CD4-positive, CD25-positive, alpha-beta regulatory T cell (primary cell): ENCODE results near the gene GDPGP1. TPM values are rescaled to one million over a fixed set of nuclear protein-coding genes. Genes with fewer than 3 reads are reported as not detected.
"Not testable (repeated sequence)": the region's sequence is repeated elsewhere in the genome, so short reads cannot be mapped to it uniquely, and the experiment has no call there.

Experiments used
- ATAC-seq, 2 donors: fragments of 150-1000 bp; cut with Tn5 transposase; one replicate each; pipeline ENCODE4 v1.10.0; 2021; ENCODE audit warnings: low read depth in 2 of 2, moderate number of reproducible peaks in 2 of 2, moderate library complexity in 1 of 2
- DNase-seq, 3 donors: peaks; one replicate each; pipeline versions ENCODE4 v3.0.0 to v3.0.0-alpha.2; 2012 to 2022; ENCODE audit warnings: mixed read lengths in 1 of 3
- H3K27ac ChIP-seq: one replicate; pipeline ENCODE4 v1.7.0; 2013; ENCODE audit warnings: mild to moderate bottlenecking, low read length; ENCODE audit not compliant: insufficient read depth, poor library complexity, severe bottlenecking
- H3K27me3 ChIP-seq: one replicate; pipeline ENCODE4 v1.7.0; 2013; ENCODE audit warnings: low read length; ENCODE audit not compliant: control insufficient read depth, insufficient read depth
- H3K36me3 ChIP-seq: one replicate; pipeline ENCODE4 v1.7.0; 2013; ENCODE audit warnings: mild to moderate bottlenecking, low read length, moderate library complexity; ENCODE audit not compliant: control insufficient read depth, insufficient read depth
- H3K4me1 ChIP-seq: 2 replicates; pipeline ENCODE4 v1.7.0; 2013; ENCODE audit warnings: mild to moderate bottlenecking, low read length; ENCODE audit not compliant: insufficient read depth, control insufficient read depth, poor library complexity, severe bottlenecking
- H3K4me3 ChIP-seq: one replicate; pipeline ENCODE4 v1.7.0; 2013; ENCODE audit warnings: low read depth, mild to moderate bottlenecking, low read length, moderate library complexity
- H3K9me3 ChIP-seq, 2 experiments: 1 replicate in 1 of 2; 2 replicates in 1 of 2; pipeline ENCODE4 v1.7.0; 2013; ENCODE audit warnings: low read length in 2 of 2, mild to moderate bottlenecking in 1 of 2, moderate library complexity in 1 of 2; ENCODE audit not compliant: control insufficient read depth in 2 of 2
- H3K27ac Mint-ChIP-seq, 3 donors: one replicate each; pipeline ENCODE4 v1.8.0; 2020 to 2022; ENCODE audit warnings: mild to moderate bottlenecking in 3 of 3, mixed read lengths in 3 of 3, moderate library complexity in 2 of 3
- H3K27me3 Mint-ChIP-seq: one replicate; pipeline ENCODE4 v1.8.0; 2022; ENCODE audit warnings: mild to moderate bottlenecking, mixed read lengths
- H3K36me3 Mint-ChIP-seq: one replicate; pipeline ENCODE4 v1.8.0; 2020; ENCODE audit warnings: mixed read lengths
- H3K4me1 Mint-ChIP-seq, 4 donors: one replicate each; pipeline ENCODE4 v1.8.0; 2020 to 2022; ENCODE audit warnings: mixed read lengths in 4 of 4, mild to moderate bottlenecking in 1 of 4
- H3K4me3 Mint-ChIP-seq, 4 donors: one replicate each; pipeline ENCODE4 v1.8.0; 2020 to 2022; ENCODE audit warnings: mild to moderate bottlenecking in 4 of 4, mixed read lengths in 4 of 4, moderate library complexity in 3 of 4
- H3K9me3 Mint-ChIP-seq, 7 donors: one replicate each; pipeline ENCODE4 v1.8.0; 2020 to 2022; ENCODE audit warnings: mixed read lengths in 7 of 7, mild to moderate bottlenecking in 3 of 7, moderate library complexity in 2 of 7
- polyA plus RNA-seq, 4 donors: library from polyadenylated mRNA; unstranded; fragments of 300-500 nt; fragmentation: Illumina TruSeq; gene quantifications; one replicate each; pipeline ENCODE4 v1.2.3, GENCODE V29; 2021
- total RNA-seq: library from RNA; stranded (reverse); gene quantifications from one replicate; pipeline ENCODE4 v1.2.3, GENCODE V29; 2022

Gene GDPGP1
- total and polyA plus RNA-seq, 5 donors from 2014 or later, result 0.84 to 3.3 (median 1.2) TPM

DNA sequence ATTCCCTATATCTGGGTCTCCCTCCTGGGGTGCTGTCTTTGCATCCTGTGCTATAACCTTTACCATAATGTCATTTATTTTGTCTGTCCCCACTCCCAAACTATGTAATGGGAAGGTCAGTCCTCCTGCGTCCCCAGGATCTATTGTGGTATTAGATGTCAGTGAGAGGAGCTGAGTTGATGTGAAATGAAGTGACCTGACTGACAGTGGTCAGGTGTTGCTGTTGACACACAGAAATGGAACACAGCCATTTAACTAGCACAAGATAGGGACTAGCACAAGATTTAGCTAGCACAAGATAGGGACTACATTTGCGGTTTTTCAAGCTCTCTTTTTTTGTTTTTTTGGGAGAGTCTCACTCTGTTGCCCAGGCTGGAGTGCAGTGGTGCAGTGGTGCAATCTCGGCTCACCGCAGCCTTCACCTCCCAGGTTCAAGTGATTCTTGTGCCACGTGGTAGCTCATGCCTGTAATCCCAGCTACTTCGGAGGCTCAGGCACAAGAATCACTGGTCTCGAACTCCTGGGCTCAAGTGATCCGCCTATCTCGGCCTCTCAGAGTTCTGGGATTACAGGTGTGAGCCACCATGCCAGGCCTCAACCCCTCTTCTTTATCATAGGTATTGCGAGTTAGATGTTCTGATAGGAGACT lies 36.6 kb downstream of the GDPGP1 start:
- no peaks in the 10 kb centered on the region for H3K9me3 ChIP-seq
- peak overlapping the region; percentile 34 to 95 (median 65) for H3K27ac Mint-ChIP-seq
- no peak for ATAC-seq
- H3K27ac ChIP-seq, result no peak overlapping the region
- no peak overlapping the region for H3K4me3 ChIP-seq
- H3K4me3 Mint-ChIP-seq, result peak overlapping the region in 3 of 4 donors; percentile 47 to 79 (median 72)
- no peaks in the 10 kb centered on the region for H3K27me3 Mint-ChIP-seq
- no peaks in the 10 kb centered on the region for H3K9me3 Mint-ChIP-seq
- DNase-seq, result no peak
- H3K36me3 Mint-ChIP-seq, result peaks cover 41% of the 10 kb centered on the region
- H3K4me1 ChIP-seq, result peaks cover 57% of the 10 kb centered on the region
- peaks cover 32 to 78% (median 51%) of the 10 kb centered on the region in 4 donors for H3K4me1 Mint-ChIP-seq
- peaks cover 47% of the 10 kb centered on the region for H3K36me3 ChIP-seq
- H3K27me3 ChIP-seq, result no peaks in the 10 kb centered on the region

DNA sequence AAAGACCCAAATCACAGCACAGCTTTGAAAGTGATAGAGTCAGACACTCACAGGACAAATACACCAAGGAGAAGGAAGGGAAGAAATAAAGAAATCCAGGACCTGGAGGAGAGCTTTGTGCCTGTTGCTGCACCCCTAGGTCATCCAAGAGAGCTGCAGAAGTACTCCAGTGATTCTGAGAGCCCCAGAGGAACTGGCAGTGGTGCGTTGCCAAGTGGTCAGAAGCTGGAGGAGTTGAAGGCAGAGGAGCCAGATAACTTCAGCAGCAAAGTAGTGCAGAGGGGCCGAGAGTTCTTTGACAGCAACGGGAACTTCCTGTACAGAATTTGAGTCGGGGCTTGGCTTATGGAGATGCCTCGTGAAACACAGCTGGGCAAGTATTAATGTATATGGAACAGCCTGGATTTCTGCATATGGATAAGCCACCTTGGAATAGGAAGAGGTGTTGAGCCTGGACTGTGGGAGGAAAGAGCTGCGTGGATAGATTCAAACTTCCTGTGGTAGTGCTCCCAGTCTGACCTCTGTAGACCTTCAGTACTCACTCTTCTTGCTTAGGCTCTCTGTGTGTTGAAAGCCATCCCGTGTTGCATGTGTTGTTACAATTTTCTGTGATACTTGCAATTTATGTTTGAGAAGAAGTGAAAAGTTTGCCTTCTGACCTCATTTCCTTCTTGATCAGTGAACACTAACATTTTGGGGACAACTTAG lies 37.6 kb downstream of the GDPGP1 start:
- Histone ChIP-seq H3K36me3 (peaks cover 48% of the 10 kb centered on the region), H3K4me3 (no peak overlapping the region), H3K27me3 (no peaks in the 10 kb centered on the region), H3K9me3 (no peaks in the 10 kb centered on the region), H3K4me1 (peaks cover 51% of the 10 kb centered on the region), H3K27ac (no peak overlapping the region)
- ATAC-seq (no peak), DNase-seq (no peak)
- Mint-ChIP-seq H3K9me3 (no peaks in the 10 kb centered on the region), H3K36me3 (peaks cover 45% of the 10 kb centered on the region), H3K4me3 (peak overlapping the region in 2 of 4 donors; percentile 5 to 32), H3K27ac (peak overlapping the region in 2 of 3 donors; percentile 10 to 64), H3K27me3 (no peaks in the 10 kb centered on the region), H3K4me1 (peaks cover 29 to 71% (median 48%) of the 10 kb centered on the region in 4 donors)

DNA sequence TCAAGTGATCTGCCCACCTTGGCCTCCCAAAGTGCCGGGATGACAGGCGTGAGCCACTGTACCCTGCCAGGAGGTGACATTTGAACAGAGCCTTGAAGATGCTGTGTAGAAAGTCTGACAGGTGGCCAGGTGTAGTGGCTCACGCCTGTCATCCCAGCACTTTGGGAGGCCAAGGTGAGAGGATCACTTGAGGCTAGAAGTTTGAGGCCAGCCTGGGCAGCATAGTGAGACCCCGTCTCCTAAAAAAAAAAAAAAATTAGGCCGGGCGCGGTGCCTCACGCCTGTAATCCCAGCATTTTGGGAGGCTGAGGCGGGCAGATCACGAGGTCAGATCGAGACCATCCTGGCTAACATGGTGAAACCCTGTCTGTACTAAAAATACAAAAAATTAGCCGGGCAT lies 44.5 kb downstream of the GDPGP1 start:
- H3K36me3 Mint-ChIP-seq, result peaks cover 16% of the 10 kb centered on the region
- H3K27ac ChIP-seq, H3K4me1 ChIP-seq, H3K27me3 Mint-ChIP-seq, H3K4me3 Mint-ChIP-seq, H3K4me3 ChIP-seq, H3K36me3 ChIP-seq, DNase-seq, H3K4me1 Mint-ChIP-seq, H3K9me3 Mint-ChIP-seq, ATAC-seq, H3K27ac Mint-ChIP-seq, H3K9me3 ChIP-seq, H3K27me3 ChIP-seq: not testable (repeated sequence)

DNA sequence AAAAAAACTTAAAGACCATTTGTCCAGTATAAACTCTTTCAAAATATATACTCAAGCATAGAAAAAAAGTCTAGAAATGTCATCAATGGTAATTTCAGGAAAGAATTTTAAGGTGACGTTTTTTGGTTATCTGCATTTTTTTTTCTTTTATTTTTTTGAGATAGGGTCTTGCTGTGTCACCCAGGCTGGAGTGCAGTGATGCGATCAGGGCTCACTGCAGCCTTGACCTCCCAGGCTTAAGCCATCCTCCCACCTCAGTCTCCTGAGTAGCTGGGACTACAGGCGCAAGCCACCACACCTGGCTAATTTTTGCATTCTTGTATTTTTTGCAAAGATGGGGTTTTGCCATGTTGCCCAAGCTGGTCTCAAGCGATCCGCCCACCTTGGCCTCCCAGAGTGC lies 46.7 kb downstream of the GDPGP1 start:
- H3K4me1 ChIP-seq, H3K36me3 ChIP-seq, H3K4me3 Mint-ChIP-seq, H3K9me3 Mint-ChIP-seq, H3K4me3 ChIP-seq, DNase-seq, H3K27me3 ChIP-seq, ATAC-seq, H3K27ac ChIP-seq, H3K27me3 Mint-ChIP-seq, H3K36me3 Mint-ChIP-seq, H3K27ac Mint-ChIP-seq, H3K4me1 Mint-ChIP-seq, H3K9me3 ChIP-seq: not testable (repeated sequence)

DNA sequence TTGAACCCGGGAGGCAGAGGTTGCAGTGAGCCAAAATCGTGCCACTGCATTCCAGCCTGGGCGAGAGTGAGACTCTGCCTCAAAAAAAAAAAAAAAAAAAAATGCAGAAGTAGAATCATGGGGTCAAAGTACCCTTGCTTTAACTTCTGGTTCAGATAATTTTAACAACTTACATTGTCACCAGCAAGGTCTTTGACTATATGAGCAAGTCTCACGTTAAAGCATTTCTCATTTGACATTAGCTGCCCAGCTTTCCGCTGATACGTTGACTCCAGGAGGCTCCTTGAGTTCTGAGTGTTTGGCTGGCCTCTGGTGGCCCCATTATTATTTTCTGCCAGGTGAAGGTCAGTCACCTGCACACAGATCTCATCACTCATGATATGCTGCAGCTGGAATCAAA lies 47.6 kb downstream of the GDPGP1 start:
- H3K4me1 Mint-ChIP-seq, H3K36me3 Mint-ChIP-seq, H3K4me3 ChIP-seq, H3K36me3 ChIP-seq, H3K27ac Mint-ChIP-seq, H3K9me3 Mint-ChIP-seq, H3K4me1 ChIP-seq, H3K27ac ChIP-seq, H3K4me3 Mint-ChIP-seq, H3K9me3 ChIP-seq, DNase-seq, H3K27me3 Mint-ChIP-seq, H3K27me3 ChIP-seq, ATAC-seq: not testable (repeated sequence)

GRCh38 chr15:90286678-90287077 lies 52.7 kb downstream of the GDPGP1 start:
- no peaks in the 10 kb centered on the region for H3K4me1 ChIP-seq
- Mint-ChIP-seq H3K4me3 (no peak overlapping the region), H3K27ac (no peak overlapping the region), H3K36me3 (no peaks in the 10 kb centered on the region), H3K4me1 (peaks cover 0 to 2% (median 0%) of the 10 kb centered on the region in 4 donors), H3K9me3 (no peaks in the 10 kb centered on the region), H3K27me3 (peaks cover 13% of the 10 kb centered on the region)
- no peaks in the 10 kb centered on the region for H3K36me3 ChIP-seq
- no peak overlapping the region for H3K27ac ChIP-seq
- DNase-seq (peak; percentile 23 to 61 (median 56)), ATAC-seq (peak; percentile 81 to 88)
- H3K4me3 ChIP-seq, result no peak overlapping the region
- no peaks in the 10 kb centered on the region for H3K27me3 ChIP-seq
- no peaks in the 10 kb centered on the region for H3K9me3 ChIP-seq

DNA sequence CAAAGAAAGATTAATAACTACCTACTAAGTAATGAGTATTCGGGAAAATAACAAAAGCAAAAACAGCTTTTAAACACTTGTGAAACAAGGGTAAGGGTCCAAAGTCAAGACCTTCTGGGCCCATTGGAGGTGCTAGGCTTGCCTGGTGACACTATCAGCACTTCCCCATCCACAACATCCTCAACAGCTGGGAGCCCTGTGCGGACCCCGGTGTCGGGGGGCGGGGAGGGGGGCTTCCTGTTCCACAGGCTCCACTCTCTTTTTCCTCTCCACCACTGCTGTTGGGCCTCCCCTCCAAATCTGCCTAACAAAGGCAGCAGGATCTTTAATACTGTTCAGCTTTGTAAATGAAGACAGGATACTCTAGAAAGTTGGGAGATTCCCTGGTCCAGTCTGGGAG lies 53.1 kb downstream of the GDPGP1 start:
- ATAC-seq (no peak), DNase-seq (no peak)
- H3K4me1 Mint-ChIP-seq, result peaks cover 0 to 2% (median 0%) of the 10 kb centered on the region in 4 donors
- H3K27ac Mint-ChIP-seq, result no peak overlapping the region
- no peaks in the 10 kb centered on the region for H3K36me3 Mint-ChIP-seq
- no peaks in the 10 kb centered on the region for H3K9me3 Mint-ChIP-seq
- Histone ChIP-seq H3K4me1 (no peaks in the 10 kb centered on the region), H3K27me3 (no peaks in the 10 kb centered on the region), H3K9me3 (no peaks in the 10 kb centered on the region), H3K27ac (no peak overlapping the region), H3K4me3 (no peak overlapping the region), H3K36me3 (no peaks in the 10 kb centered on the region)
- peaks cover 13% of the 10 kb centered on the region for H3K27me3 Mint-ChIP-seq
- no peak overlapping the region for H3K4me3 Mint-ChIP-seq

- no peak for ATAC-seq
- peaks cover 0 to 2% (median under 1%) of the 10 kb centered on the region in 4 donors for H3K4me1 Mint-ChIP-seq
These were observed 53.9 kb downstream of the GDPGP1 start for GRCh38 chr15:90287946-90288345.

More at GRCh38 chr15:90287946-90288345, 53.9 kb downstream of the GDPGP1 start:
- Mint-ChIP-seq H3K27ac (no peak overlapping the region), H3K27me3 (peaks cover 10% of the 10 kb centered on the region), H3K9me3 (no peaks in the 10 kb centered on the region), H3K4me3 (no peak overlapping the region), H3K36me3 (no peaks in the 10 kb centered on the region)
- no peaks in the 10 kb centered on the region for H3K4me1 ChIP-seq
- H3K27ac ChIP-seq, result no peak overlapping the region
- no peaks in the 10 kb centered on the region for H3K27me3 ChIP-seq
- DNase-seq, result no peak
- no peak overlapping the region for H3K4me3 ChIP-seq
- no peaks in the 10 kb centered on the region for H3K36me3 ChIP-seq
- H3K9me3 ChIP-seq, result no peaks in the 10 kb centered on the region
